NCI-H82 treated with DMSO at 0.1 percent for 48 hours (cell line): Measurements from ENCODE around the gene SIT1.
"Not testable (repeated sequence)": the region's sequence is repeated elsewhere in the genome, so short reads cannot be mapped to it uniquely, and the experiment has no call there.

Source experiments
- DNase-seq: peaks from one replicate; lab custom pipeline; 2025; ENCODE audit not compliant: unreplicated experiment; lab: John Stamatoyannopoulos, UW

Gene SIT1

GRCh38 chr9:35660966-35661415, 10.3 kb upstream of the SIT1 start:
- DNase-seq: no peak

GRCh38 chr9:35659340-35659739, 8.6 kb upstream of the SIT1 start:
- DNase-seq: no peak

GRCh38 chr9:35658968-35659220, 8.2 kb upstream of the SIT1 start:
- no peak for DNase-seq

GRCh38 chr9:35658137-35658967, 7.6 kb upstream of the SIT1 start, which contains the start of gene CCDC107:
CCDC107 (plus strand) TSS chr9:35658292; CDS start chr9:35658380, 88 bp downstream.
- DNase-seq: peak; percentile 55

GRCh38 chr9:35657546-35658136, 6.9 kb upstream of the SIT1 start, which contains the start of gene RMRP:
RMRP (minus strand) TSS chr9:35658019.
- DNase-seq: peak; percentile 90

- peak; percentile 11 for DNase-seq
Measured at GRCh38 chr9:35656831-35657545, 6.3 kb upstream of the SIT1 start.

- DNase-seq: no peak
Measured at GRCh38 chr9:35656348-35656747, 5.6 kb upstream of the SIT1 start.

- DNase-seq: no peak
Measured at GRCh38 chr9:35653611-35654010, 2.9 kb upstream of the SIT1 start.

GRCh38 chr9:35652829-35653209, 2.1 kb upstream of the SIT1 start:
- no peak for DNase-seq

GRCh38 chr9:35651956-35652828, 1.5 kb upstream of the SIT1 start:
- DNase-seq: no peak

- no peak for DNase-seq
Measured at GRCh38 chr9:35649431-35650340, 1.0 kb downstream of the SIT1 start.

GRCh38 chr9:35646533-35647265, 4.0 kb downstream of the SIT1 start:
- peak; percentile 44 for DNase-seq

- no peak for DNase-seq
Measured at GRCh38 chr9:35646153-35646532, 4.6 kb downstream of the SIT1 start.

- DNase-seq: not testable (repeated sequence)
Measured at GRCh38 chr9:35645736-35646135, 5.0 kb downstream of the SIT1 start.

- DNase-seq: no peak
Measured at GRCh38 chr9:35643046-35643445, 7.7 kb downstream of the SIT1 start.

GRCh38 chr9:35641478-35641877, 9.3 kb downstream of the SIT1 start:
- not testable (repeated sequence) for DNase-seq

GRCh38 chr9:35640431-35640830, 10.3 kb downstream of the SIT1 start:
- not testable (repeated sequence) for DNase-seq

GRCh38 chr9:35639631-35640030, 11.1 kb downstream of the SIT1 start:
- DNase-seq: no peak

GRCh38 chr9:35639225-35639624, 11.5 kb downstream of the SIT1 start:
- DNase-seq: not testable (repeated sequence)
